Liver (tissue), 9 donors: ENCODE measurements around the gene PCDH1. TPM values are rescaled to one million over a fixed set of nuclear protein-coding genes. Genes with fewer than 3 reads are reported as not detected.

Source experiments
- DNase-seq: peaks from one replicate; pipeline ENCODE4 v3.0.0-alpha.2; 2017; ENCODE audit warnings: low spot score
- H3K27ac ChIP-seq, 2 donors: one replicate each; pipeline ENCODE4 v1.7.0; 2013; ENCODE audit warnings: inconsistent platforms in 2 of 2, low read length in 2 of 2, control low read depth in 1 of 2, low read depth in 1 of 2, mild to moderate bottlenecking in 1 of 2
- H3K27me3 ChIP-seq, 4 donors: one replicate each; pipeline versions ENCODE4 v1.6.1 to v1.7.0; 2013; ENCODE audit warnings: low read length in 3 of 4, inconsistent platforms in 1 of 4, mild to moderate bottlenecking in 1 of 4, moderate library complexity in 1 of 4; ENCODE audit not compliant: control insufficient read depth in 4 of 4, insufficient read depth in 4 of 4
- H3K36me3 ChIP-seq, 4 donors: one replicate each; pipeline versions ENCODE4 v1.6.1 to v1.7.0; 2013; ENCODE audit warnings: low read length in 3 of 4, mild to moderate bottlenecking in 3 of 4, low read depth in 1 of 4, moderate library complexity in 1 of 4; ENCODE audit not compliant: control insufficient read depth in 4 of 4, insufficient read depth in 3 of 4
- H3K4me1 ChIP-seq, 4 donors: one replicate each; pipeline versions ENCODE4 v1.6.1 to v1.7.0; 2013; ENCODE audit warnings: low read length in 3 of 4, mild to moderate bottlenecking in 3 of 4, moderate library complexity in 1 of 4; ENCODE audit not compliant: control insufficient read depth in 4 of 4, insufficient read depth in 4 of 4
- H3K4me3 ChIP-seq, 3 donors: one replicate each; pipeline versions ENCODE4 v1.6.1 to v1.7.0; 2013; ENCODE audit warnings: low read length in 3 of 3, control low read depth in 1 of 3, low read depth in 1 of 3, mild to moderate bottlenecking in 1 of 3
- H3K9ac ChIP-seq, 2 donors: one replicate each; pipeline ENCODE4 v1.7.0; 2013; ENCODE audit warnings: low read length in 2 of 2, mild to moderate bottlenecking in 2 of 2, moderate library complexity in 2 of 2, control low read depth in 1 of 2, low read depth in 1 of 2
- H3K9me3 ChIP-seq, 4 donors: one replicate each; pipeline versions ENCODE4 v1.6.1 to v1.7.0; 2013; ENCODE audit warnings: low read length in 3 of 4; ENCODE audit not compliant: control insufficient read depth in 4 of 4
- EGR1 ChIP-seq, 2 donors: IDR thresholded peaks; 2 replicates each; pipeline ENCODE4 v1.6.1; 2016 to 2018; ENCODE audit warnings: antibody characterized with exemption in 2 of 2, low read depth in 2 of 2
- FOXA1 ChIP-seq: IDR thresholded peaks from 2 replicates; pipeline ENCODE4 v1.6.1; 2016; ENCODE audit warnings: antibody characterized with exemption
- FOXA2 ChIP-seq: IDR thresholded peaks from 2 replicates; pipeline ENCODE4 v1.6.1; 2016; ENCODE audit warnings: antibody characterized with exemption
- GABPA ChIP-seq, 2 donors: IDR thresholded peaks in 1 of 2; conservative IDR thresholded peaks in 1 of 2; 2 replicates each; pipeline ENCODE4 v1.6.1; 2016; ENCODE audit warnings: antibody characterized with exemption in 2 of 2, mild to moderate bottlenecking in 1 of 2, moderate library complexity in 1 of 2
- HNF4A ChIP-seq, 2 donors: conservative IDR thresholded peaks; 2 replicates each; pipeline ENCODE4 v1.6.1; 2016; ENCODE audit warnings: antibody characterized with exemption in 2 of 2, mild to moderate bottlenecking in 2 of 2
- HNF4G ChIP-seq: IDR thresholded peaks from 2 replicates; pipeline ENCODE4 v1.6.1; 2016; ENCODE audit warnings: antibody characterized with exemption
- JUND ChIP-seq, 2 donors: IDR thresholded peaks; 2 replicates each; pipeline ENCODE4 v1.6.1; 2016; ENCODE audit warnings: antibody characterized with exemption in 2 of 2
- NR2F2 ChIP-seq: IDR thresholded peaks from 2 replicates; pipeline ENCODE4 v1.6.1; 2016; ENCODE audit warnings: antibody characterized with exemption
- RAD21 ChIP-seq, 2 donors: IDR thresholded peaks; 2 replicates each; pipeline ENCODE4 v1.6.1; 2016; ENCODE audit warnings: antibody characterized with exemption in 2 of 2, mild to moderate bottlenecking in 2 of 2
- RXRA ChIP-seq, 2 donors: IDR thresholded peaks; 2 replicates each; pipeline ENCODE4 v1.6.1; 2017 to 2018; ENCODE audit warnings: antibody characterized with exemption in 2 of 2, mild to moderate bottlenecking in 1 of 2
- SP1 ChIP-seq: IDR thresholded peaks from 2 replicates; pipeline ENCODE4 v1.6.1; 2018; ENCODE audit warnings: antibody characterized with exemption, mild to moderate bottlenecking
- TAF1 ChIP-seq: conservative IDR thresholded peaks from 2 replicates; pipeline ENCODE4 v1.6.1; 2016; ENCODE audit warnings: antibody characterized with exemption, mild to moderate bottlenecking
- YY1 ChIP-seq: IDR thresholded peaks from 2 replicates; pipeline ENCODE4 v1.6.1; 2016; ENCODE audit warnings: antibody characterized with exemption, mild to moderate bottlenecking
- WGBS: extraction: QIAGEN DNeasy Blood & Tissue Kit; methylation state at CpG from one replicate; pipeline ENCODE4 v1.1.7; 2013; 5-methylcytosine and 5-hydroxymethylcytosine counted together
- polyA plus RNA-seq, 2 donors: library from polyadenylated mRNA; stranded (reverse) in 1 of 2; unstranded in 1 of 2; fragments of 200-250 nt in 1 of 2; fragments of >200 nt in 1 of 2; fragmentation: Nextera tagmentation in 1 of 2; extraction: Ambion mirVana in 1 of 2; gene quantifications; one replicate each; pipeline versions ENCODE4 v1.2.1 to v1.2.3, GENCODE V29; 2013 to 2015
- total RNA-seq, 2 donors: library from RNA; depleted of rRNA; stranded (reverse); fragments of >200 nt; gene quantifications; one replicate each; pipeline ENCODE4 v1.2.3, GENCODE V29; 2014
- TF ChIP-seq, protein P1 (sequence below): IDR thresholded peaks from 2 replicates; pipeline ENCODE4 v1.6.1; 2016; ENCODE audit warnings: antibody characterized with exemption
- TF ChIP-seq, protein P2 (sequence below): IDR thresholded peaks from 2 replicates; pipeline ENCODE4 v1.6.1; 2016; ENCODE audit warnings: antibody characterized with exemption
- TF ChIP-seq, protein P3 (sequence below): fragments of 150-350 bp; IDR thresholded peaks from 2 replicates; pipeline ENCODE4 v1.5.1; 2017; ENCODE audit warnings: improper control_type of control experiment, low read depth, low read length; ENCODE audit not compliant: missing input control
- TF ChIP-seq, protein P4 (sequence below): IDR thresholded peaks from 2 replicates; pipeline ENCODE4 v1.6.1; 2016; ENCODE audit warnings: antibody characterized with exemption, mild to moderate bottlenecking
- TF ChIP-seq, protein P5 (sequence below): IDR thresholded peaks from 2 replicates; pipeline ENCODE4 v1.6.1; 2016; ENCODE audit warnings: antibody characterized with exemption
- donor health status: healthy.
- donor health status: healthy.
- donor health status: healthy.
- donor health status: healthy.
- donor health status: healthy.

The PCDH1 gene
- total and polyA plus RNA-seq, 4 donors, result 9.3 to 52.8 (median 15.0) TPM

DNA sequence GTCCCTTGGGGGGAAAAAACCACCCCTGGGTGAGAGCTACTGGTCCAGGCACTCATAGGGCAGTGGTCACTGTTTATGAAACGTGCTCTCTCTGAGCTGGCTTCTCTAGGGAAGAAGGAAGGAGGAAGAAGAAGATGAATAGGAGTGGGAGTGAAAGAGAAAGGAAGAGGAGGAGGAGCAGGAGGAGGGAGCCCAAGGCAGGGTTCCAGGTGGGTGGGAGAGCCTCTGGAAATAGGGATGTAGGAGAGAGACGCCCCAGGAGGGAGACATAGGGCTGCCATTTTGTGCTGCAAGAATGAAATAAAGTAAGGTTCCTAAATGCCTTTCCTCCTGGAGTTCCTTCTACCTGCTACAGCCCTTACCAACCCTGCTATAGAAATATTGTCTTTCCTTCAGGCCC lies 65.7 kb downstream of the PCDH1 start:
- H3K36me3 ChIP-seq, result no peaks in the 10 kb centered on the region
- no peaks in the 10 kb centered on the region for H3K27me3 ChIP-seq
- H3K4me3 ChIP-seq, result no peak overlapping the region
- H3K9me3 ChIP-seq, result no peaks in the 10 kb centered on the region
- H3K9ac ChIP-seq, result no peak overlapping the region
- no peaks in the 10 kb centered on the region for H3K4me1 ChIP-seq
- no peak for DNase-seq
- WGBS, result 77% methylated on average over 2 of the region's 2 CpGs
- no peak overlapping the region for H3K27ac ChIP-seq
- no peak for TF ChIP-seq FOXA1
- TF ChIP-seq, protein P1, sequence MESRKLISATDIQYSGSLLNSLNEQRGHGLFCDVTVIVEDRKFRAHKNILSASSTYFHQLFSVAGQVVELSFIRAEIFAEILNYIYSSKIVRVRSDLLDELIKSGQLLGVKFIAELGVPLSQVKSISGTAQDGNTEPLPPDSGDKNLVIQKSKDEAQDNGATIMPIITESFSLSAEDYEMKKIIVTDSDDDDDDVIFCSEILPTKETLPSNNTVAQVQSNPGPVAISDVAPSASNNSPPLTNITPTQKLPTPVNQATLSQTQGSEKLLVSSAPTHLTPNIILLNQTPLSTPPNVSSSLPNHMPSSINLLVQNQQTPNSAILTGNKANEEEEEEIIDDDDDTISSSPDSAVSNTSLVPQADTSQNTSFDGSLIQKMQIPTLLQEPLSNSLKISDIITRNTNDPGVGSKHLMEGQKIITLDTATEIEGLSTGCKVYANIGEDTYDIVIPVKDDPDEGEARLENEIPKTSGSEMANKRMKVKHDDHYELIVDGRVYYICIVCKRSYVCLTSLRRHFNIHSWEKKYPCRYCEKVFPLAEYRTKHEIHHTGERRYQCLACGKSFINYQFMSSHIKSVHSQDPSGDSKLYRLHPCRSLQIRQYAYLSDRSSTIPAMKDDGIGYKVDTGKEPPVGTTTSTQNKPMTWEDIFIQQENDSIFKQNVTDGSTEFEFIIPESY, result no peak
- TF ChIP-seq JUND (IDR thresholded peaks at IDR 0.05), result no peak
- no peak for TF ChIP-seq RAD21 (IDR thresholded peaks at IDR 0.05)
- TF ChIP-seq HNF4G, result no peak
- no peak for TF ChIP-seq GABPA (IDR thresholded peaks at IDR 0.05 in 1 of 2, conservative IDR thresholded peaks at IDR 0.05 in 1 of 2)
- TF ChIP-seq TAF1, result no peak
- TF ChIP-seq RXRA (IDR thresholded peaks at IDR 0.05), result no peak
- no peak for TF ChIP-seq FOXA2
- TF ChIP-seq, protein P2, sequence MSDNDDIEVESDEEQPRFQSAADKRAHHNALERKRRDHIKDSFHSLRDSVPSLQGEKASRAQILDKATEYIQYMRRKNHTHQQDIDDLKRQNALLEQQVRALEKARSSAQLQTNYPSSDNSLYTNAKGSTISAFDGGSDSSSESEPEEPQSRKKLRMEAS, result no peak
- TF ChIP-seq, protein P3, sequence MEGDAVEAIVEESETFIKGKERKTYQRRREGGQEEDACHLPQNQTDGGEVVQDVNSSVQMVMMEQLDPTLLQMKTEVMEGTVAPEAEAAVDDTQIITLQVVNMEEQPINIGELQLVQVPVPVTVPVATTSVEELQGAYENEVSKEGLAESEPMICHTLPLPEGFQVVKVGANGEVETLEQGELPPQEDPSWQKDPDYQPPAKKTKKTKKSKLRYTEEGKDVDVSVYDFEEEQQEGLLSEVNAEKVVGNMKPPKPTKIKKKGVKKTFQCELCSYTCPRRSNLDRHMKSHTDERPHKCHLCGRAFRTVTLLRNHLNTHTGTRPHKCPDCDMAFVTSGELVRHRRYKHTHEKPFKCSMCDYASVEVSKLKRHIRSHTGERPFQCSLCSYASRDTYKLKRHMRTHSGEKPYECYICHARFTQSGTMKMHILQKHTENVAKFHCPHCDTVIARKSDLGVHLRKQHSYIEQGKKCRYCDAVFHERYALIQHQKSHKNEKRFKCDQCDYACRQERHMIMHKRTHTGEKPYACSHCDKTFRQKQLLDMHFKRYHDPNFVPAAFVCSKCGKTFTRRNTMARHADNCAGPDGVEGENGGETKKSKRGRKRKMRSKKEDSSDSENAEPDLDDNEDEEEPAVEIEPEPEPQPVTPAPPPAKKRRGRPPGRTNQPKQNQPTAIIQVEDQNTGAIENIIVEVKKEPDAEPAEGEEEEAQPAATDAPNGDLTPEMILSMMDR, result no peak
- TF ChIP-seq EGR1 (IDR thresholded peaks at IDR 0.05; ENCODE audit: low read depth in 2 of 2), result no peak
- no peak for TF ChIP-seq SP1
- TF ChIP-seq YY1, result no peak
- TF ChIP-seq HNF4A (conservative IDR thresholded peaks at IDR 0.05), result no peak
- no peak for TF ChIP-seq NR2F2
- TF ChIP-seq, protein P4, sequence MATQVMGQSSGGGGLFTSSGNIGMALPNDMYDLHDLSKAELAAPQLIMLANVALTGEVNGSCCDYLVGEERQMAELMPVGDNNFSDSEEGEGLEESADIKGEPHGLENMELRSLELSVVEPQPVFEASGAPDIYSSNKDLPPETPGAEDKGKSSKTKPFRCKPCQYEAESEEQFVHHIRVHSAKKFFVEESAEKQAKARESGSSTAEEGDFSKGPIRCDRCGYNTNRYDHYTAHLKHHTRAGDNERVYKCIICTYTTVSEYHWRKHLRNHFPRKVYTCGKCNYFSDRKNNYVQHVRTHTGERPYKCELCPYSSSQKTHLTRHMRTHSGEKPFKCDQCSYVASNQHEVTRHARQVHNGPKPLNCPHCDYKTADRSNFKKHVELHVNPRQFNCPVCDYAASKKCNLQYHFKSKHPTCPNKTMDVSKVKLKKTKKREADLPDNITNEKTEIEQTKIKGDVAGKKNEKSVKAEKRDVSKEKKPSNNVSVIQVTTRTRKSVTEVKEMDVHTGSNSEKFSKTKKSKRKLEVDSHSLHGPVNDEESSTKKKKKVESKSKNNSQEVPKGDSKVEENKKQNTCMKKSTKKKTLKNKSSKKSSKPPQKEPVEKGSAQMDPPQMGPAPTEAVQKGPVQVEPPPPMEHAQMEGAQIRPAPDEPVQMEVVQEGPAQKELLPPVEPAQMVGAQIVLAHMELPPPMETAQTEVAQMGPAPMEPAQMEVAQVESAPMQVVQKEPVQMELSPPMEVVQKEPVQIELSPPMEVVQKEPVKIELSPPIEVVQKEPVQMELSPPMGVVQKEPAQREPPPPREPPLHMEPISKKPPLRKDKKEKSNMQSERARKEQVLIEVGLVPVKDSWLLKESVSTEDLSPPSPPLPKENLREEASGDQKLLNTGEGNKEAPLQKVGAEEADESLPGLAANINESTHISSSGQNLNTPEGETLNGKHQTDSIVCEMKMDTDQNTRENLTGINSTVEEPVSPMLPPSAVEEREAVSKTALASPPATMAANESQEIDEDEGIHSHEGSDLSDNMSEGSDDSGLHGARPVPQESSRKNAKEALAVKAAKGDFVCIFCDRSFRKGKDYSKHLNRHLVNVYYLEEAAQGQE, result no peak
- TF ChIP-seq, protein P5, sequence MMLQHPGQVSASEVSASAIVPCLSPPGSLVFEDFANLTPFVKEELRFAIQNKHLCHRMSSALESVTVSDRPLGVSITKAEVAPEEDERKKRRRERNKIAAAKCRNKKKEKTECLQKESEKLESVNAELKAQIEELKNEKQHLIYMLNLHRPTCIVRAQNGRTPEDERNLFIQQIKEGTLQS, result no peak
